Heart left ventricle (tissue), 13 donors: ENCODE data around the gene TTC27.

Source experiments
- CTCF ChIP-seq, 12 donors: fragments of 200-600 bp; sonication (generic) in 4 of 12; IDR thresholded peaks; one replicate each; pipeline versions ENCODE4 v1.5.0 to v1.8.0; 2018 to 2022; ENCODE audit warnings: antibody characterized with exemption in 12 of 12, mild to moderate bottlenecking in 5 of 12
- POLR2A ChIP-seq, 2 donors: fragments of 450-650 bp; IDR thresholded peaks; one replicate each; pipeline ENCODE4 v1.6.1; 2017; ENCODE audit warnings: antibody characterized with exemption in 2 of 2, mild to moderate bottlenecking in 2 of 2, moderate library complexity in 2 of 2
- donor health status: ischemic (EF 13 %, LVEDD 7.1; RV severe dilation, severe dysfunction).
- donor health status: DM: no; HTN: yes; CAD: no.
- donor health status: DM: no; HTN: no; CAD: no.
- donor health status: ischemic (EF 25% LVEDD 6.9; RV normal size, moderate dysfunction).
- donor health status: ischemic (EF 25% LVEDD 5.7; RV mildly dilated, moderate dysfunction).
- donor health status: ischemic (EF 35%, LVEDD 5.7; RV mildly dilated, moderate dysfunction).
- donor health status: nonischemic (EF 11% LVEDD 7.7; RV severe dilation, severe dysfunction).
- donor health status: DM: yes; HTN: yes; CAD: no.
- donor health status: PGD.
- donor health status: ischemic (EF 29% LVEDD 5.4; RV normal size, mild dysfunction).
- donor health status: nonischemic (EF 23%, LVEDD 6.1; RV moderate dilation, normal function).

GRCh38 chr2:32860385-32860784 lies 232.5 kb downstream of the TTC27 start:
- TF ChIP-seq CTCF (IDR thresholded peaks at IDR 0.05): no peak
- TF ChIP-seq POLR2A (IDR thresholded peaks at IDR 0.05): no peak
